K562 (cell line): ENCODE results near the gene SHANK1. TPM values are rescaled to one million over a fixed set of nuclear protein-coding genes. Genes with fewer than 3 reads are reported as not detected.

Experiments
- CTCFL ChIP-seq: IDR thresholded peaks from 2 replicates; pipeline ENCODE4 v1.6.1; 2011; ENCODE audit warnings: borderline replicate concordance, low read depth, mild to moderate bottlenecking, moderate library complexity, low read length; ENCODE audit not compliant: insufficient read depth, poor library complexity, severe bottlenecking
- E2F4 ChIP-seq: sonication (generic); formaldehyde crosslinking; IDR thresholded peaks from 2 replicates; pipeline ENCODE4 v1.8.0; 2022; ENCODE audit warnings: mild to moderate bottlenecking, low read depth, missing genetic modification reagents
- EGR1 ChIP-seq: fragments of 450-650 bp; conservative IDR thresholded peaks from 2 replicates; pipeline ENCODE4 v1.6.1; 2017; ENCODE audit warnings: mild to moderate bottlenecking
- ESRRA ChIP-seq: fragments of 450-650 bp; IDR thresholded peaks from 2 replicates; pipeline ENCODE4 v1.6.1; 2014; ENCODE audit warnings: low read depth, mild to moderate bottlenecking, moderate library complexity, borderline replicate concordance
- FOS ChIP-seq: IDR thresholded peaks from 3 replicates; pipeline ENCODE4 v1.6.1; 2011; ENCODE audit not compliant: insufficient read length; ENCODE audit errors: extremely low read depth
- FOXJ3 ChIP-seq: sonication (generic); formaldehyde crosslinking; IDR thresholded peaks from 2 replicates; pipeline ENCODE4 v1.4.0; 2020; ENCODE audit warnings: mild to moderate bottlenecking, missing genetic modification reagents
- KDM4B ChIP-seq, 2 experiments: fragments of 450-650 bp in 1 of 2; sonication (generic) in 1 of 2; IDR thresholded peaks; 2 replicates each; pipeline ENCODE4 v1.6.1; 2016 to 2017; ENCODE audit warnings: borderline replicate concordance in 2 of 2, antibody characterized with exemption in 1 of 2, low read depth in 1 of 2, mild to moderate bottlenecking in 1 of 2
- MAFG ChIP-seq: fragments of 450-650 bp; conservative IDR thresholded peaks from 2 replicates; pipeline ENCODE4 v1.6.1; 2016; ENCODE audit warnings: missing genetic modification characterization, missing compliant biosample characterization
- MECOM ChIP-seq: fragments of 250-450 bp; sonication (Bioruptor Pico); IDR thresholded peaks from 2 replicates; pipeline ENCODE4 v1.8.0; 2022; ENCODE audit warnings: inconsistent platforms
- MNT ChIP-seq, 2 experiments: fragments of 450-650 bp; conservative IDR thresholded peaks; 2 replicates each; pipeline ENCODE4 v1.6.1; 2017; ENCODE audit warnings: mild to moderate bottlenecking in 2 of 2, moderate library complexity in 2 of 2
- NFATC3 ChIP-seq: fragments of 450-650 bp; IDR thresholded peaks from 2 replicates; pipeline ENCODE4 v1.6.1; 2017; ENCODE audit warnings: mild to moderate bottlenecking
- PHF20 ChIP-seq: fragments of 450-650 bp; IDR thresholded peaks from 2 replicates; pipeline ENCODE4 v1.6.1; 2018; ENCODE audit not compliant: partially characterized antibody
- RAD51 ChIP-seq: fragments of 450-650 bp; IDR thresholded peaks from 2 replicates; pipeline ENCODE4 v1.7.1; 2016; ENCODE audit warnings: low read depth, mild to moderate bottlenecking, borderline replicate concordance
- RFX1 ChIP-seq: fragments of 450-650 bp; IDR thresholded peaks from 2 replicates; pipeline ENCODE4 v1.6.1; 2016; ENCODE audit warnings: mild to moderate bottlenecking, moderate library complexity
- TAF15 ChIP-seq: fragments of 200-400 bp; formaldehyde crosslinking; IDR thresholded peaks from 2 replicates; pipeline ENCODE4 v1.6.1; 2017; ENCODE audit warnings: mild to moderate bottlenecking, low read depth, low read length, moderate library complexity
- VEZF1 ChIP-seq: fragments of 200-800 bp; sonication (Bioruptor generic); IDR thresholded peaks from 2 replicates; pipeline ENCODE4 v1.6.1; 2017; ENCODE audit warnings: missing genetic modification characterization, missing compliant biosample characterization
- ZBTB34 ChIP-seq: fragments of 250-450 bp; sonication (Bioruptor Pico); IDR thresholded peaks from 2 replicates; pipeline ENCODE4 v1.8.0; 2021; ENCODE audit warnings: mild to moderate bottlenecking, moderate library complexity
- ZC3H11A ChIP-seq: IDR thresholded peaks from 2 replicates; pipeline ENCODE4 v1.6.1; 2012; ENCODE audit warnings: low read depth, low read length, improper control_type of control experiment
- polyA plus RNA-seq, 8 experiments: library from polyadenylated mRNA; depleted of rRNA in 4 of 8; stranded (reverse) in 5 of 8; unstranded in 3 of 8; fragments of >200 nt; fragmentation: Nextera tagmentation in 2 of 8; fragmentation: Illumina TruSeq in 1 of 8; extraction: Ambion mirVana in 2 of 8; extraction: Trizol in 1 of 8; gene quantifications; 2 replicates each; pipeline versions ENCODE4 v1.2.1 to v1.2.3, GENCODE V29; 2011 to 2014; ENCODE audit warnings: inconsistent platforms in 1 of 8, missing spikeins in 1 of 8
- total RNA-seq, 7 experiments: library from RNA; depleted of rRNA in 6 of 7; stranded (reverse); fragments of >200 nt in 6 of 7; fragmentation: Illumina TruSeq in 2 of 7; extraction: Trizol in 2 of 7; gene quantifications; 2 replicates each; pipeline versions ENCODE4 v1.2.1 to v1.2.3, GENCODE V29; 2011 to 2021; ENCODE audit warnings: low replicate concordance in 1 of 7

The SHANK1 gene
- total and polyA plus RNA-seq, 9 of the 15 experiments (the other 6 are each of a cell fraction or from before 2014, with no cell fraction given) = 0.33 to 1.3 (median 0.55) TPM; not detected in 2

GRCh38 chr19:50658441-50659317 lies 60.9 kb downstream of the SHANK1 start (continued):
- TF ChIP-seq ZBTB34 (CRISPR knock-in tag) (no peak), RAD51 (no peak), FOS (no peak), MNT (conservative IDR thresholded peaks at IDR 0.05) (peak in 1 of 2 experiments; percentile 61; a peak in 2 of 4 replicates), PHF20 (peak; percentile 68), ESRRA (no peak; the same call in 1 of the 2 replicates), TAF15 (no peak), KDM4B (IDR thresholded peaks at IDR 0.05; ENCODE audit: borderline replicate concordance in 2 of 2, low read depth in 1 of 2) (0 out of 4 replicates have a peak, but pooled peaks of 1 of the 2 experiments have one; percentile 60), VEZF1 (CRISPR knock-in tag) (0 out of 2 replicates have a peak, but pooled peaks have one; percentile 30), ZC3H11A (0 out of 2 replicates have a peak, but pooled peaks have one; percentile 29), NFATC3 (no peak), E2F4 (CRISPR knock-in tag) (peak; percentile 69; the same call in 1 of the 2 replicates), CTCFL (no peak), RFX1 (no peak), FOXJ3 (CRISPR knock-in tag) (no peak), MAFG (no peak), MECOM (CRISPR knock-in tag) (no peak), EGR1 (peak; percentile 62)
